SU-DHL-6 (cell line): Measurements from ENCODE around the gene CDK5RAP2.

Source experiments
- H2AFZ ChIP-seq: fragments of 200-600 bp; sonication (generic); 2 replicates; pipeline ENCODE4 v1.6.1; 2014; ENCODE audit warnings: low read depth, mild to moderate bottlenecking, moderate library complexity, mixed read lengths, antibody characterized with exemption, low read length; ENCODE audit not compliant: severe bottlenecking
- H3F3A ChIP-seq: fragments of 200-600 bp; shearing (Covaris generic); 2 replicates; pipeline ENCODE4 v1.6.0; 2016; ENCODE audit warnings: antibody characterized with exemption, mild to moderate bottlenecking; ENCODE audit not compliant: insufficient read depth
- H3K27ac ChIP-seq: fragments of 200-600 bp; sonication (generic); 2 replicates; pipeline ENCODE4 v1.5.1; 2016; ENCODE audit warnings: low read depth, mild to moderate bottlenecking, low read length, moderate library complexity, mixed read lengths
- H3K27me3 ChIP-seq: fragments of 200-600 bp; sonication (generic), shearing (Covaris generic); 2 replicates; pipeline ENCODE4 v1.6.0; 2014; ENCODE audit warnings: mild to moderate bottlenecking, low read length
- H3K36me3 ChIP-seq: fragments of 200-600 bp; sonication (generic); 2 replicates; pipeline ENCODE4 v1.6.1; 2014; ENCODE audit warnings: mild to moderate bottlenecking, low read length, mixed read lengths
- H3K4me2 ChIP-seq: fragments of 300-600, 200-600 bp; shearing (Covaris generic), sonication (generic); 2 replicates; pipeline ENCODE4 v1.6.0; 2014; ENCODE audit warnings: low read length, low read depth, mild to moderate bottlenecking; ENCODE audit not compliant: poor library complexity, severe bottlenecking
- H3K4me3 ChIP-seq: fragments of 200-600 bp; sonication (generic); 2 replicates; pipeline ENCODE4 v1.5.1; 2014; ENCODE audit warnings: antibody characterized with exemption, low read length, mild to moderate bottlenecking, mixed read lengths; ENCODE audit not compliant: insufficient read depth, poor library complexity, severe bottlenecking
- H3K79me2 ChIP-seq: fragments of 200-600 bp; sonication (generic); 2 replicates; pipeline ENCODE4 v1.6.1; 2014; ENCODE audit warnings: mild to moderate bottlenecking, low read length, moderate library complexity; ENCODE audit not compliant: insufficient read depth
- H3K9ac ChIP-seq: fragments of 200-600 bp; sonication (generic); 2 replicates; pipeline ENCODE4 v1.7.0; 2014; ENCODE audit warnings: mild to moderate bottlenecking, low read length
- H3K9me2 ChIP-seq: fragments of 200-600 bp; sonication (generic); replicated peaks from 2 replicates; pipeline ENCODE4 v1.6.1; 2014; ENCODE audit warnings: low read length; ENCODE audit not compliant: insufficient read depth
- H3K9me3 ChIP-seq: fragments of 200-600 bp; sonication (generic); 2 replicates; pipeline ENCODE4 v1.6.1; 2014; ENCODE audit warnings: low read length, mixed read lengths; ENCODE audit not compliant: insufficient read depth
- H4K20me1 ChIP-seq: fragments of 200-600 bp; sonication (generic); 2 replicates; pipeline ENCODE4 v1.6.1; 2014; ENCODE audit warnings: low read depth, mild to moderate bottlenecking, antibody characterized with exemption, low read length, moderate library complexity, mixed read lengths
- EZH2phosphoT487 ChIP-seq: fragments of 200-600 bp; sonication (generic), shearing (Covaris generic); conservative IDR thresholded peaks from 2 replicates; pipeline ENCODE4 v1.6.1; 2018; ENCODE audit warnings: mild to moderate bottlenecking, antibody characterized with exemption, low read length, moderate library complexity, mixed read lengths
- TF ChIP-seq, protein P1 (sequence below): fragments of 200-600 bp; sonication (generic); IDR thresholded peaks from one replicate; pipeline ENCODE4 v1.5.1; 2017; ENCODE audit warnings: antibody characterized with exemption, mild to moderate bottlenecking, low read length, moderate library complexity; ENCODE audit not compliant: insufficient read depth, poor library complexity, severe bottlenecking

Gene CDK5RAP2

DNA sequence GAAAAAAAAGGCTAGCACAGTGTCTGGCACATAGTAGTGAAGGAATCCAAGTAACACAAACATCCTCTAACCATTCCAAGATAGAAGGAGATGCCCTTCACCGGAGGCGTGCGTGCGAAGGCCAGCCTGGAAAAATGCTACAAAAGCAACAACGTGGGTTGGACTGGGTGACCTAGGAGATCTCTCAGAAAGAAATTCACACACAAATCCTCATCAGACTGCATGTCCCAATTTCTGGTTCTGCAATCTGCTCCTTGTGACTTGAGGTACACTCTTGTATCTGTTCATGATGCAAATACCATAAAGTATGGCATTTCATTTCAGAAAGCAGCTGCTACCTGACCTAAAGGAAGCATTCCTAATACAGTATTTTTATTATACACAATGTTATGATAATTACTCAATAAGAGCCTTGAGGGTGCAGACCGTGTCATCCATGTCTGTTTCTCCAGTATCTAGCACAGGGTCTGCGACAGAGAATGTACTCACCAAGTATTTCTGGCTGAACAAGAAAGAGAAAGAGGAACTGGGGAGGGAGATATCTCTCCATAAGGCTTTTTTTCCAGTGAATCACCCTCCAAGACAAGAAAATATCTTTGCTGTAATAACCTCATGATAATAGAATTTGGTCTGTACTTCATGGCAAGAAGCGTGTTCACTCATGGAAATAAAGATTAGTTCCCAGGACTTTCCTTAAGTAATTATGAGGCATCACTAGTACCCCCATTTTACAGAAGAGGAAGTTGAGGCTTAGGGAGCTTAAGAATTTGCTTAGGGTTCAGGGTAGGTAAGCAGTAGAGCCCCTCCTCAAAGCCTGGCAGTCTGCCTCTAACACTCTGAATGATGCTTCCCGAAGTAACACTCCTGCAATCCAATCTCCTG, 138.3 kb downstream of the CDK5RAP2 start:
- Histone ChIP-seq H3K9ac (no peak overlapping the region), H3K79me2 (no peaks in the 10 kb centered on the region), H3K27ac (no peak overlapping the region), H2AFZ (no peak overlapping the region), H3K9me3 (no peaks in the 10 kb centered on the region), H3K27me3 (no peaks in the 10 kb centered on the region), H3F3A (no peaks in the 10 kb centered on the region), H4K20me1 (no peaks in the 10 kb centered on the region), H3K4me2 (no peak overlapping the region), H3K9me2 (no peaks in the 10 kb centered on the region), H3K4me3 (no peak overlapping the region), H3K36me3 (peaks cover 11% of the 10 kb centered on the region)
- TF ChIP-seq, protein P1, sequence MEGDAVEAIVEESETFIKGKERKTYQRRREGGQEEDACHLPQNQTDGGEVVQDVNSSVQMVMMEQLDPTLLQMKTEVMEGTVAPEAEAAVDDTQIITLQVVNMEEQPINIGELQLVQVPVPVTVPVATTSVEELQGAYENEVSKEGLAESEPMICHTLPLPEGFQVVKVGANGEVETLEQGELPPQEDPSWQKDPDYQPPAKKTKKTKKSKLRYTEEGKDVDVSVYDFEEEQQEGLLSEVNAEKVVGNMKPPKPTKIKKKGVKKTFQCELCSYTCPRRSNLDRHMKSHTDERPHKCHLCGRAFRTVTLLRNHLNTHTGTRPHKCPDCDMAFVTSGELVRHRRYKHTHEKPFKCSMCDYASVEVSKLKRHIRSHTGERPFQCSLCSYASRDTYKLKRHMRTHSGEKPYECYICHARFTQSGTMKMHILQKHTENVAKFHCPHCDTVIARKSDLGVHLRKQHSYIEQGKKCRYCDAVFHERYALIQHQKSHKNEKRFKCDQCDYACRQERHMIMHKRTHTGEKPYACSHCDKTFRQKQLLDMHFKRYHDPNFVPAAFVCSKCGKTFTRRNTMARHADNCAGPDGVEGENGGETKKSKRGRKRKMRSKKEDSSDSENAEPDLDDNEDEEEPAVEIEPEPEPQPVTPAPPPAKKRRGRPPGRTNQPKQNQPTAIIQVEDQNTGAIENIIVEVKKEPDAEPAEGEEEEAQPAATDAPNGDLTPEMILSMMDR = no peak
- TF ChIP-seq EZH2phosphoT487 = no peak

- no peaks in the 10 kb centered on the region for H3K9me3 ChIP-seq
- no peak overlapping the region for H3K27ac ChIP-seq
- H4K20me1 ChIP-seq = no peaks in the 10 kb centered on the region
- no peak overlapping the region for H2AFZ ChIP-seq
- H3K27me3 ChIP-seq = no peaks in the 10 kb centered on the region
- H3K36me3 ChIP-seq = peaks cover 10% of the 10 kb centered on the region
- H3K4me3 ChIP-seq = no peak overlapping the region
- TF ChIP-seq EZH2phosphoT487 = no peak
- TF ChIP-seq, protein P1 = no peak
- H3F3A ChIP-seq = no peaks in the 10 kb centered on the region
- H3K79me2 ChIP-seq = no peaks in the 10 kb centered on the region
- H3K9ac ChIP-seq = no peak overlapping the region
- no peak overlapping the region for H3K4me2 ChIP-seq
- no peaks in the 10 kb centered on the region for H3K9me2 ChIP-seq
These were observed 139.2 kb downstream of the CDK5RAP2 start for GRCh38 chr9:120440791-120441190.

- Histone ChIP-seq H3K27ac (no peak overlapping the region), H3K79me2 (no peaks in the 10 kb centered on the region), H3K9ac (no peak overlapping the region), H3K4me2 (no peak overlapping the region), H3K9me2 (no peaks in the 10 kb centered on the region), H4K20me1 (no peaks in the 10 kb centered on the region), H3K27me3 (no peaks in the 10 kb centered on the region), H3F3A (no peaks in the 10 kb centered on the region), H3K36me3 (peaks cover 12% of the 10 kb centered on the region), H3K9me3 (no peaks in the 10 kb centered on the region), H3K4me3 (no peak overlapping the region), H2AFZ (no peak overlapping the region)
- TF ChIP-seq EZH2phosphoT487 = no peak
- TF ChIP-seq, protein P1 = no peak
These were observed 140.0 kb downstream of the CDK5RAP2 start for GRCh38 chr9:120439926-120440325.
